NCI-H526 (cell line): ENCODE measurements around the gene HLA-DRA.

Experiments
- DNase-seq, 2 experiments: peaks; one replicate each; lab custom pipeline; 2025; lab: John Stamatoyannopoulos, UW

HLA-DRA gene

GRCh38 chr6:32439602-32440214 is at the start of gene HLA-DRA:
Gene HLA-DRA, plus strand, starts transcription at chr6:32439887. Its CDS starts 64 bp downstream, at chr6:32439951.
- peak in 1 of 2 experiments; percentile 43 for DNase-seq

GRCh38 chr6:32391505-32391904 is 48.2 kb upstream of the HLA-DRA start:
- DNase-seq, result no peak

- DNase-seq, result no peak
Measured at GRCh38 chr6:32393665-32394420, 45.8 kb upstream of the HLA-DRA start.

- no peak for DNase-seq
Measured at GRCh38 chr6:32396028-32396427, 43.7 kb upstream of the HLA-DRA start.

- DNase-seq, result no peak
Measured at GRCh38 chr6:32397252-32397920, 42.3 kb upstream of the HLA-DRA start.

- DNase-seq, result no peak
Measured at GRCh38 chr6:32401284-32401963, 38.3 kb upstream of the HLA-DRA start.

GRCh38 chr6:32402812-32403211 is 36.9 kb upstream of the HLA-DRA start:
- DNase-seq, result no peak

GRCh38 chr6:32405656-32406055 is 34.0 kb upstream of the HLA-DRA start:
- no peak for DNase-seq

GRCh38 chr6:32406197-32406596 is 33.5 kb upstream of the HLA-DRA start:
- DNase-seq, result no peak

- no peak for DNase-seq
Measured at GRCh38 chr6:32406857-32407256, 32.8 kb upstream of the HLA-DRA start, which contains the start of gene BTNL2. Gene BTNL2, minus strand, starts transcription at chr6:32407181. Its CDS starts 58 bp downstream, at chr6:32407123.

- no peak for DNase-seq
Measured at GRCh38 chr6:32410906-32411305, 28.8 kb upstream of the HLA-DRA start.

- no peak for DNase-seq
Measured at GRCh38 chr6:32411566-32412327, 27.9 kb upstream of the HLA-DRA start.

GRCh38 chr6:32413427-32414047 is 26.1 kb upstream of the HLA-DRA start:
- DNase-seq, result peak; percentile 7 to 70

- DNase-seq, result peak; percentile 8 to 74
Measured at GRCh38 chr6:32415521-32416019, 24.1 kb upstream of the HLA-DRA start.

GRCh38 chr6:32416036-32416435 is 23.7 kb upstream of the HLA-DRA start:
- DNase-seq, result no peak

- no peak for DNase-seq
Measured at GRCh38 chr6:32424589-32425300, 14.9 kb upstream of the HLA-DRA start.

GRCh38 chr6:32426338-32426737 is 13.3 kb upstream of the HLA-DRA start:
- no peak for DNase-seq

GRCh38 chr6:32427218-32427617 is 12.5 kb upstream of the HLA-DRA start:
- no peak for DNase-seq

GRCh38 chr6:32427934-32428474 is 11.7 kb upstream of the HLA-DRA start:
- no peak for DNase-seq

- DNase-seq, result no peak
Measured at GRCh38 chr6:32430179-32430578, 9.5 kb upstream of the HLA-DRA start.
